Fibroblast of skin of scalp (primary cell): ENCODE measurements around the gene EMILIN1.
"Not testable (repeated sequence)": the region's sequence is repeated elsewhere in the genome, so short reads cannot be mapped to it uniquely, and the experiment has no call there.

Experiments
- DNase-seq: peaks from one replicate; pipeline ENCODE4 v3.0.0-alpha.2; 2013

EMILIN1 gene

GRCh38 chr2:27054721-27055120 lies 23.7 kb upstream of the EMILIN1 start:
- no peak for DNase-seq

DNA sequence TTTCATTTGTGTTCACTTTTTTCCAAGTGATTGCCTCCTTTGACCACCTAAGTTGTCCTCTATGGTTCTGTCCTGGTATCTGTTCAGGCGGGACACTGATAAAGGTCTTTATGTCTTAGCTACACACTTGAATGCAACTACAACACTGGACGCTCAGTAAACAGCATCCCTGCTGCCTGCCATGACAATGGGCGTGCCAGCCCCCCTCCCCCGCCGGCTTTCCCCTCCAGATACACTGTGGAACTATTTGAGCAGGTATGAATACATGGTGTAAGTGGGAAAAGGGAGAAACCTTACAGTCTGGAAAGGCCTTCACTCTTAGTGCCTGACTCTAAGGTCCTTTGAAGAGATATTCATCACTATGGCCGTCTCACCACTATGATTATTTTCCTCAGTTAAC lies 21.2 kb upstream of the EMILIN1 start:
- no peak for DNase-seq

GRCh38 chr2:27058210-27058609 lies 20.2 kb upstream of the EMILIN1 start:
- DNase-seq: no peak

DNA sequence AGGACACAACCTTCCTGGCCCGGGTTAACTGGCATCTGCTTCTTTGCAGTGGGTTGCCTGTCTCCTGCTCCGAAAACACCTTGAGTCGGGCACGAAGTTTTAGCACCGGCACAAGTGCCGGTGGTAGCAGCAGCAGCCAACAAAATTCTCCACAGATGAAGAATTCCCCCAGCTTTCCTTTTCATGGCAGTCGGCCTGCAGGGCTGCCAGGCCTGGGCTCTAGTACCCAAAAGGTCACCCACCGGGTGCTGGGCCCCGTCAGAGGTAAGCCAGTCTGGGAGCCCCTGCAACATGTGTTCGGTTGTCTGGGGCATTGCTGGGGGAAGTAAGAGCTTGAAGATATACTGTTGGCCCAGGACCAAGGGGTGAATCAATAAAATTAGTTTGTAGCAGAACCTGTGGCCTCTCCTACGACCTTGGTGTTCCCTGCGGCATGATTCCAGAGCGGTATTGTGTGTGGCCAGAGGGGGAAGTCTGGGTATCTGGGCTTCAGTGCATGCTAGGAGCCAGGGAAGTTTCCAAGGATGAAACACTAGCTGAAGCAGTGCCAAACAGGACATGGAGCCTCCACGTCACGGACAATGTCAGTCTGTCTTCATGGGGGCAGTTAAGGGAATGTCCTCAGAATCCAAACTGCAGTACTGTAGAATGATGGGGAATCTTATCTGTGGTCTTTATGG lies 19.1 kb upstream of the EMILIN1 start:
- no peak for DNase-seq

DNA sequence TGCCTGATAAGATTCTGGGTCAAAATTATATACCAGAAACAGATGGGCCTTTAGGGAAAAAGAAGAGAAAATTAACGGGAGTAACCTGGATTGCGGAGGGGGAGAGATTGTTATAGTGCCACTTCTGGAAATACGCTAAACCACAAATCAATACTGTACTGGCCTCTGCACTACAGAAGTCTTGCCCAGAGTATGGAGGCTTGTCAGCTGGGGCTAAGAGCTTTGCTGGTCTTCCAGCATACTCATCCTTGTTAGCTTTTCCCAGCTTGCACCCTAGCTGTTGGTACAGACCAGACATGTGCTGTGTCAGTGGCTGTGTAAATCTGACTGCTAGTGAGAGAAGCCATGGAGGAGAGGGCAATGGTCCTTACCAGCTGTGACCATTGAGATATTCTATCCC lies 18.1 kb upstream of the EMILIN1 start:
- no peak for DNase-seq

- no peak for DNase-seq
Observed at GRCh38 chr2:27065128-27065527, 13.3 kb upstream of the EMILIN1 start.

DNA sequence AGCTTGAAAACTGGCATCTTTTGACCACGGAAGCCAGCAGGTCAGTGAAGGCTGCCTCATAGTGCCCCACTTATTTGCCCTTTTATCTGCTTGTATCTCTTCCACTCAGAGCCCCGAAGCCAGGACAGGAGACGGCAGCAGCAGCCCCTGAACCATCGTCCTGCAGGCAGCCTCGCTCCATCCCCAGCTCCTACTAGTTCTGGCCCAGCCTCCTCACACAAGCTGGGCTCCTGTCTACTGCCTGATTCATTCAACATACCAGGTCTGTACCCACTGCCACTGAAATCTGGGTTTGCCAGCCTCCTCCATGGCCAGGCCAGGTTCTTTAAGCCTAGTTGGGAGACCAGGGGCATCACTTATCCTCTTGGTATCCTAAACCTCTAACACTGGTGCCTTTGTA lies 11.0 kb upstream of the EMILIN1 start:
- no peak for DNase-seq

GRCh38 chr2:27069436-27069835 lies 9.0 kb upstream of the EMILIN1 start:
- no peak for DNase-seq

- DNase-seq: no peak
Observed at GRCh38 chr2:27069961-27070618, 8.3 kb upstream of the EMILIN1 start.

- no peak for DNase-seq
Observed at GRCh38 chr2:27070653-27071276, 7.7 kb upstream of the EMILIN1 start.

- peak; percentile 95 for DNase-seq
Observed at GRCh38 chr2:27071277-27071989, 7.0 kb upstream of the EMILIN1 start, which contains the start of gene OST4. OST4 (minus strand) TSS chr2:27071654.

GRCh38 chr2:27071990-27072830 lies 6.2 kb upstream of the EMILIN1 start:
- peak; percentile 93 for DNase-seq

DNA sequence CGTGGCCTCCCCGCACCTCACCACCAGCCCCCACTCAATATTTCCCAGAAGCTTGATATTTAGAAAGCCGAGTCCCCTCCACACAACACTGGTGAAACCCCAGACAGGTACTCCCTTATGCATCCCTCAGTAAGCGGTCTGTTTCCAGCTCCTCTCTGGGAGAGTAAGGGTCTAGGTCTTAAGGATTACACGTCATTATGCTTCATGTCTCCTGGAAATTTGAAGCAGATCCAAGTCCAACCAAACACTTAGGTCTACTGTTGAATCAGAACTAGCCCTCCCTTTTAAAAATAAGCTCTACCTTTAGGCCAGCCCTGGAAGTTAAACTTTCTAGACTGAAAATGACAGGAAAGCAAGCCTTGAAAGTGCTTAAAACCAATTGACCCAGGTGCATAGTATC lies 5.5 kb upstream of the EMILIN1 start:
- peak; percentile 55 for DNase-seq

- no peak for DNase-seq
Observed at GRCh38 chr2:27073782-27074181, 4.6 kb upstream of the EMILIN1 start.

DNA sequence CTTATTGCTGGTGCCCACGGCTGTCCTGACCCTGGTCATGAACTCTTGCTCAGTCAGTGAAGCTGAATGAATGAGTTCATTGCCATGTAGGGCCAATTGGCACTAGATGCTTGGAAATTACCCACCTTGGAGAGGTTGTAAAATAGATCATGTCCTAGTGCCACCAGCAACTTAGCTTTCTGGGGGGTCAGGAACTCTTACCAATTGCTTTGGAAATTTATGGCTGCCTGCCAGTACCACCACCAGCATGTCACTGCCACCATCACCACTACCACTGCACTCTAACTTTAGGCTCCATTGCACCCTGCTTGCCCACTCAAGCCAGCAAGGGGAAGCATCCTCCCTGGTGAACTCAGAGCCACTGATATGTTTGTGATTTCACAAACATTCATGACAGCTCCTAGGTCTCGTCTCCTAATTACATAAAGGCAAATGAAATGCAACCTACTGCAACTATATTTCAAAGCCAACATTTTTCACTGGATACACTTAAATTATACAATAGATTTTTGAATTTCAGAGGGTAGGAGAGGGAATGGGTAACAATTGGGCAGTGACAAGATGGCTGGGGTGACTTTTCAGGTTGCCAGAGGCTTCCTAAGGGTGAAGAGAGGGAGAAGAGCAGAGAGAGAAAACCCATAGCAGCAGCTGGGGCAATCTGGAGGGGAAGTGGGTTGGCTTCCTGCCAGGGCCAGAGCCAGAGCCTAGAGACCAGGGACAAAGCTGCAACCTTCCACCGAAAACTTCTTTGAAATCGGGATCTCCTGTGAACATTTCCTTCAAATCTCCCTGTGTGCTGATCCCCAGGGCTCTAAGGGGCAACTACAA lies 3.5 kb upstream of the EMILIN1 start:
- peak; percentile 41 for DNase-seq

DNA sequence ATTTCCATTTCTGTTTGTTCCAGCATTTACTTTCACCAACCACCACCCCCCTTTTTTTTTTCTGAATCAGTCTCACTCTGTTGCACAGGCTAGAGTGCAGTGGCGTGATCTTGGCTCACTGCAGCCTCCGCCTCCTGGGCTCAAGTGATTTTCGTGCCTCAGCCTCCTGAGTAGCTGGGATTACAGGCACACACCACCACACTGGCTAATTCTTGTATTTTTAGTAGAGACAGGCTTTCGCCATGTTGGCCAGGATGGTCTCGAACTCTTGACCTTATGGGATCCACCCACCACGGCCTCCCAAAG lies 2.9 kb upstream of the EMILIN1 start:
- not testable (repeated sequence) for DNase-seq

DNA sequence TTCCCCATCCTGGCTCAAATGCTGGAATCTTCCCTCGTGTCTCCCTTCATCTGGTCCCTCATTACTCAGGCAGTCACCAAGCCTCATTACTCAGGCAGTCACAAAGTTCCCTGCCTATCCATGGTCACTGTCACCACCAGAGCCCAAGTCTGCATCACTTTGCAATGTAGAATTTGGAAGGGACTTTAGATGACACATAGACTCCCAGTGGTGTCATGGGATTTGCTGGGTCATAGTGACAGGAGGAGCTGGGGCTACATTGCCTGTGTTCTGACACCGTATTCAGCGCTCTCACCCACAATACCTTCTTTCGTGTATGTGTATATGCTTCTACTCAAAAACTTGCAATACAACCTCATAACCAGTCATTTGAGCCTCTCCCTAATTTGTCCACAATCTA lies 2.1 kb upstream of the EMILIN1 start:
- peak; percentile 35 for DNase-seq

GRCh38 chr2:27077231-27077630 lies 1.2 kb upstream of the EMILIN1 start:
- DNase-seq: no peak

DNA sequence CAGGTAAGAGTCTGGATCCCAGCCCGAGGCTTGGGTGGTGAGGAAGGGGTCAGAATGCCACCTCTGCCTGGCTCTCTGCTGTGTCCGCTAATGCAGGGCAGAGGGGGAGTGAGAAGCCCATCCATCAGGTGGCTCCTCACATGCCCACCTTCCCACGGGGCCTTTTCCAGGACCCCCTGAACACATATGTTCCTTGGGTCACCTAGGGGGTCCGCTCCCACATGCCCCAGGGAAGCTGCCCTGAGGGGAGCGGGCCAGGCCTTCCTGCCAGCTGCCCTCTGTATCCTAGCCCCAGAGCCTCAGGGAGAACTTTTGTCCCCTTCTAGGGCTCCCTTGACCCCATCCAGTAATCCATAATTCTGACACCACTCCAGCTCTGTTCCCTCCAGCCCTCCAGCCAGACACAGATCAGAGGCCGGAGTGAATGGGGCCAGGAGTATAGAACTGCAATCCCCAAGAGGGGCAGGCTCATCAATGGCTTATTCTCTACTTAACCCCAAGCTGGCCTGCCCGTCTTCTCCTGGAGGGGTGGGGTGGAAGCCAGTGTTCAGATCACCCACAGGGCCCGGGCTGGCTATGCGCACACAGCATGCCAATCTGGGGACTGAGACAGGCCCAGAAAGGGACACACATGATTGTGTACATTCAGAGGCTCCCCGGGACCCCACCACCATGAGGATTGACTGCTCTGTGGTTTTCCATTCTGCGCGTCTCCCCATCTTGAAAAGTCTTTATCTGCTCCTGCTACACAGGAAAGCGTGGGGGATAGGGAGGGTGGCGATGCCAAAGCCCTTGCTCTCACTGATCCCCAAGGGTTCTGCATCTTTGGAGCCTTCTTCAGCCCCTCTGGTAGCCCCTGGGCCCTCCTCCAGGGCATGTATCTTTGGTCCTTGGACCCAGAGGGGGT lies 1.1 kb downstream of the EMILIN1 start:
- DNase-seq: no peak

GRCh38 chr2:27080140-27080469 lies 1.7 kb downstream of the EMILIN1 start:
- DNase-seq: no peak

GRCh38 chr2:27080603-27080936 lies 2.2 kb downstream of the EMILIN1 start:
- no peak for DNase-seq
